Cerebellar cortex (tissue), 1 donor: ENCODE data around the gene ABLIM1.

Experiments used
- DNase-seq: peaks from one replicate; pipeline ENCODE4 v3.0.0-alpha.2; 2015; ENCODE audit warnings: low spot score

Gene ABLIM1

DNA sequence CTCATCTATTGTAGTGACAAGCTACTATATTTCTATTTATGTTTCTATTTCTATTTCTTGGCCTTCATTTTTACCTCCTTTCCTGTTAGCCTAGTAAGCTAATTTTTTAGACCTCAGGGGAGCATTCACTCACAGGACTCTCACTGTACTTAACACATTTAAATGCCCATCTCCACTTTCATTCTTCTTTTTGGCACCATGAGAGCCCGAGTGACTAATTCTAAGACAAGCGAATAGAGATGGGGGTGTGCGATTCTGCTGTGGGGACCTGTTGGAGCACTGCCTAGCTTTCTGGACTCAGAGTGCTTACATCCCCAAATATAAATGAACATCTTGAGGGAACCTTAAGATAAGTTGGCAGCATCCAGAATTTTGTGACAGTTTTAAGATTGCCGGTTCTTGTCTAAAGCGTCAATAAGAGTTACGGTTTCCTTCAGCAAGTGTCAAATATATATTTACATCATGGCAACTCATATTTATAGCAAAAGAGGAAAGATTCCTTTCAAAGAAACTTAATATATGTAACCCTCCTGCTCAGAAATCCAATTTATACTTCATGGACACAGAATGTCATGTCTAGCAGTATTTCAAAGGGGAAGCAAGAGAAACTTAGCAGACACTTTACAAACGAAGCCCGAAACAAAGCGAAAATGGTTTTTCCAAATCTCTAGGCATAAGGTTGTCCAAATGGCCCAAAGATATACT, 199.7 kb downstream of the ABLIM1 start:
- DNase-seq, result no peak

DNA sequence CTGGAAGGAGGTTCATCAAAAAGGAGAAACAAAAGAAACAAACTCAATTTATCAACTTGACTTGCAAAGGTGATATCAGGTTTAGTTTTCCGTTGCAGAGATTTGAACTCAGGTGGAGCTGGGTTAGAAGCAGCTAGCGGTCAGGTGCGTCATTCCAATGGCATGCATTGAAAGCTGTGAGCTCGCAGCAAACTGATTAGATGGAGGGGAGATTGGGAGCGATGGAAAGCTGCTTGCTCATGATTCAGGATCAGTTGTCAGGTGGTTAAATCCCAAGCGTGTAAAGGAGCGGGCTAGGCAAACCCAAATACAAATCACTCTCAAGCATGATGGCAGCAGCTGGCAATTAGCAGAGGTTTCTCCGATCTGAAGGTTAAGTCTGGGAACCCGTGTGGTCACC, 204.5 kb downstream of the ABLIM1 start:
- DNase-seq, result no peak

GRCh38 chr10:114448897-114449296, 209.2 kb downstream of the ABLIM1 start:
- DNase-seq, result no peak

DNA sequence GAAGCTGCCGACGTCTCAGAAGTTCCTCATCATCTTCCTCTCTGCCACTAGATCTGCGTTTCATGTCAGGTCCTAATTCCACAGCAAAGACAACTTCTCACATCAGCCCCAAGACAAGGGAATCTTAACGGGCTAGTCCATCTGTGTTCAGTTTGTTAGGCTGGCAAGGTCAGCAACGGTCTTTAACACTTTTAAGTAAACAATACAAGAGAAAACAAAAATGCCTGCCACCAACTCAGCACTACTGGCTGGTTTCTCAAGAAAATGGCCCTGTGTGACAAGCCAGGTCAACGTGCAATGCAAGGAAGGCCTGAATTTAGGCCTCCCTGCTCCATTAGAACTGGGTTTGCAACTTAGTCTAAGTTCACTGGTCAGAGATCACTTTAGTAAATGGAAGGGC, 212.7 kb downstream of the ABLIM1 start:
- no peak for DNase-seq

DNA sequence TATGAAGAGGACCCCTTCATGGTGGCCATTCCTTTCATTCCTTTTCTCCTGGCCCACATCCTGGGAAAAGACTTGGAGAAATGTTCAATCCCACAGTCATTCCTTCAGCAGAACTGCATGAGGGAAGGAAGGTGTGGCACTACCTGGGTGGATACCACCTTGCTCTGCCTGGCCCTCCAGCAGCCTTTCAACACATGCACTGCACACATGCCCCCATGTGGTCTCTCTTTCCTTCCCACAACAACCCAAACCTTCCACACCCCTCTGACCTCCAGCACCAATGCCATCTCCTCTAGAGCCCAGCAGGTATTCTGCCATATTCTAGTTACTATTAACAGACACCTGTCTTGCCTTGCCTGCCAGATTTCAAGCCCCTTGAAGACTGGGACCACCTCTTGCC, 213.3 kb downstream of the ABLIM1 start:
- DNase-seq, result no peak

GRCh38 chr10:114442091-114442630, 215.9 kb downstream of the ABLIM1 start:
- DNase-seq, result no peak

GRCh38 chr10:114441107-114441506, 217.0 kb downstream of the ABLIM1 start:
- peak; percentile 44 for DNase-seq

GRCh38 chr10:114437473-114438292, 220.4 kb downstream of the ABLIM1 start:
- no peak for DNase-seq

DNA sequence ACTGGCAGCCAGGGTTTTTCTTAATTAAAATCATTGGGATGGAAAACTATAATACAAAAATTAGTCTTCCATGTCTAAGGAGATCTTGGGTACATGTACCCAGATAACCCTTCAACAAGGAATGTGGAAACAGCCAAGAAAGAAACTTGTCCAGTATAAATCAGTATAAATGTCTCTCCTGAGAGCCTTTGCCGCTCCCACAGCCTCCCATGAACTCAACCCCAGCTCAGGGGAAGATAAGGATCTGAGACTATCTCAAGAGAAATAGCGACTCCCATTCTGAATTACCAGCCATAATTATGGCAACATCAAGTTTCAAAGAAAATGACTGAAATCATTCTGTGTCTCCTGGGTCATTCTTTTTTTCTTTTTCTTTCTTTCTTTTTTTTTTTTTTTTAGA, 221.1 kb downstream of the ABLIM1 start:
- DNase-seq, result no peak

GRCh38 chr10:114432566-114433093, 225.4 kb downstream of the ABLIM1 start:
- DNase-seq, result no peak

DNA sequence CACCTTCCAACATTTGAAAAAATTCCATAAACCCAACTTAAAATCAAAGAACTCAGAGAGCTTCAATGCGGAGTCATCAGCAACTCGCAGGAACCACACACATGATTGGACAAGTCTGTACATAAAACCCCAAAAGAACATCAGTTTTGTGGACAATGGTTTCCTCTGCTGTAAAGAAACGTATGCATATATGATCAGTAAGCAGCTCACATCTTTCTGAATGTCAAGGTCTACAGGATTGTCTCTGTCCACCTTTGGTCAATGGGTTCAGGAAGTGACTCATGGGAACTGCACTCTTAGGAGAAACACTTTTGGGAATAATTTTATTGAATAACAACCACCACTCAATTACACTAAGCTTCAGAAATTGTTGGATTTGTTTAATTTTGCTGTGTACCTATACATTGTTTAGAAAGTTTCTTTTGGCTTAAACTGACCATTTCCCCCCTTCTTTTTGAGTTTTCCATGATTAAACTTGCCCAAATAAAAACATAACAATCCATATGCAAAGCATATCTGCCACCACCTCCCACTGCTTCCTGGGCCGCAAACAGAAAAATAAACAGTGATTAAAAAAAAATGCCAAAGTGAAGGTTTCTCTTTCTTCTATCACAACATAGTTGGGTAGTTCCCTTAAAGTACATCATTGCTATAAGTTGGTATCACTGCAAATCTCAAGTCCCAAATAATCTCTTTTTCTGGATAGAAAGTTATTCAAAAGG, 226.5 kb downstream of the ABLIM1 start:
- DNase-seq, result no peak

DNA sequence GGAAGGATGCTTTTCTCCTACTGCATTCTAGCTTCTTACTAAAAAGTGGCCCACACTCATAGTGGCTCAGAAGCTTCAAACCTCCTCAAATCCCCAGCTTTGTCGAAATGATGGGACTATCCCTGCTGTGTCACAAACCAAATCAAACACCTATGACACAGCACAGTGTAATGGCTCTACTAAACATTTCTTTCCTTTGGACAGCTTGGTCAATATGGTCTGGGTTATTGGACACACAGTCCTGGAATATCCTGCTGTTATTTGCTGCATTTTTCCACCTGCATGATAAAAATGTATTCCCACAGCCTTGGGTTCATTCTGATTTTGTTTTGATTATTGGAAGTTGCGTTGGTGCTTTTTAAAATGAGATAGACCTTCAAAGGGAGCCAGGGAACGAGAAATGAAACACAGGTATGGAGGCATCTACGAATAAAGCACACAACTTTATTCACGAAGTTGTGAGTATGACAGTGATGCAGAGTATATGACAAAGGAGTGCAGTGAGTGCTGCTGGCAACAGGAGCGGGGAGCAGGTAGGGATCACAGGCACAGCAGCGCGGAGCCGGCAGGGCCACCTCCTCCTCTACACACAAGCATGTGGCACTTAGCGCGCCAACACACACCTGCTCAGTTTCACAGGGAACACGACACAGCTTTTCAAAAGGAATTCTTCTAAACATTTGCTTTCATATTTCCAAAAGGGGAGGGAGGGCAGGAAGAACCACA, 227.2 kb downstream of the ABLIM1 start:
- DNase-seq, result no peak

- DNase-seq, result no peak
Observed at GRCh38 chr10:114429581-114430335, 228.3 kb downstream of the ABLIM1 start.

DNA sequence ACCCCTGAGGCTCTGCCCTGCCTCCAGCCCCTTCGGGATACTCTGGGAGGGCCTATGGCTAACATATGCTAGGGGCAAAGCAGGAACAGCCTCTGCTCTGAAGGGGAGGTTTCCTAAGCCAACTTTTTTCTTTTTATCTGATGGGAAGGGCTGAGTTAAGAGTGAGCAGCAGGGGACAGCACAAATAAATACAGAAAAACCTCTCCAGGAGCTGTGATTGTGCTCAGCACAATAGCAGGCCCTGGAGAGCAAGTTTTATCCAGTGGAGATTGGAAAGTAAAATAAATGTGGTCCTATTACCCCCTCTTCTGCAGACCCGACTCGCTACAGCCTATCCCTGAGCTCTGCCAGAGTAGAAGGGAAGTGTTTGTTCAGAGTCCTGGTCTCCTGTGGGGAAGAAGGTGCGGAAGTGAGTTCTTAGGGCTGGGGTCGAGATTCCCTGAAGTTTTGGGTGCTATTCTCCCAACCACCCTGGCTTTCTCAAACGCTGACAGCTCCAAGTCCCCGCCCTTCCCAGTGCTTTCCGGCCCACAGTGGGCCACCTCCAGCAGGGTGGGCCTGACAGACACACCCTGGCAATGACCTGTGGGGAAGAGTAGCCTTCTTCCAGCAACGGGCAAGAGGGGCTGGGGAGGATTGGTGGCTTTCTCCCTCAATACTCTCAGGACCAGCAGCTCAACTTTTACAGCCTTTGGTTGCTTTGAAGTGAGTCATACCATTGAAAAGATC, 230.8 kb downstream of the ABLIM1 start:
- no peak for DNase-seq

GRCh38 chr10:114426476-114426875, 231.6 kb downstream of the ABLIM1 start:
- DNase-seq, result no peak

GRCh38 chr10:114420811-114421485, 237.1 kb downstream of the ABLIM1 start:
- DNase-seq, result no peak

GRCh38 chr10:114418109-114418508, 240.0 kb downstream of the ABLIM1 start:
- no peak for DNase-seq

DNA sequence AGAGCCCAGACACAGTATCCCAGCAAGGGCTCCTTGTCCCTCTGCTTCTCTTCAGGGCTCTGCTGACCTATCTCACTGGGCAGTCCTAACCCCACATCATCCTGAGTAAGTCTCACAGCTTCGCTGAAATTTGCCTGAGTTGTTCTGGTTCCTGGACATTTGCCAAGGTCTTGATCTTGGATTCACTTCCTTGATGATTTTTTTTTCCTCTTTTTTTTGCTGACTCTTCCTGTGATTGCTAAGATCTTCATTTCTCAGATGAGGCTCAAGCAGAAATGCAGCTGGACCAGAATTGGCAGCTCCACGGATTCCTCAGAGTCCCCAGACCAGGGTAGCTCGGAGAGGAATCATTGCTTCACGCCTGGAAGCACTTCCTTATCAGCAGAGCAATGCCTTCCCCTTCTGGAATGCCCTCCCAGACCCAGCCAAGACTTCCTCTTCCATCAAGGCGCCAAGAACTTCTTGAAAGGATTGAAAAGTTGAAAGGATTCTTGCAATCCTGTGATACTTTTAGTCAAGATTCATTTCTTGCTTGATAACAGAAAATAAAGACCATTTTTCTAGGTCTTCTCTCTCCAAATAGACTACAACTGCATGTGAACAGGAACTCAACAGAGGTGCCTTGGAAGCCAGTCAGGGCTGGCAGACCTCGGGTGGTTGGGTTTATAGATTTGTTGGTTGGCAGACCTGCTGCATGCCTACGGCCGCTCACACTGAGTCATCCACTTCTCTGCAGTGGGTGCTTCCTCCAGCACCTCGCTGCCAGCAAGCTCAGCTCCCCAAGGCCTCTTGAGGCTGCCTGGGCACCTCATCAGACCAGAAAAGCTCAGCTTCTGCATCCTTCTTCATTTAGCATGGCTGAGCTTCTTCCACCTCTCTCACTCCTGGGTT, 244.9 kb downstream of the ABLIM1 start:
- no peak for DNase-seq
